ENCODE measurements around the gene DCC. TPM values are rescaled to one million over a fixed set of nuclear protein-coding genes. Genes with fewer than 3 reads are reported as not detected.

Gene DCC
- total RNA-seq, 3 donors from 2014 or later = under 0.01 to 1.6 (median 0.15) TPM

DNA sequence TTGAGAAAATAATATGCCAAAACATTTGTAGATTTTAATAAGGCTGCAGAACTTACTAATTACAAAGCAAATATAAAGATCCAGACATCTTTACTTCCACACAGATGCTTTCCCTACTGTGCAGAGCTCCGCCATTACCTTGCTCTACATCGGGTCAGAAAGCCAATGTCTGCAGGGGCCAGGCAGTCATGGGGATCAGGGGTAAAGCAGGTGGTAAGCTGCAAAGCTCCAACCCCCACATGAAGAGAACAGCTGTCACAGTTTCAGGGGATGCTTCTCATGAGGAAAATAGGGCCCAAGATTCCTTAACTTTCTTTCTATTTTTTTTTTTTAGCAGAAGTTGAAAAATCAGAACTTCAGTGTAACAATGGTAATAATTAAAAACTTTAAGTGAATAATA lies 102.7 kb downstream of the DCC start:
- Histone ChIP-seq H3K36me3 (no peaks in the 10 kb centered on the region), H3K27ac (no peak overlapping the region), H3K4me1 (no peaks in the 10 kb centered on the region), H3K9me3 (no peaks in the 10 kb centered on the region), H3K27me3 (no peaks in the 10 kb centered on the region), H3K4me3 (no peak overlapping the region)
- no peak for TF ChIP-seq POLR2A (IDR thresholded peaks at IDR 0.05)
- TF ChIP-seq, protein P1, sequence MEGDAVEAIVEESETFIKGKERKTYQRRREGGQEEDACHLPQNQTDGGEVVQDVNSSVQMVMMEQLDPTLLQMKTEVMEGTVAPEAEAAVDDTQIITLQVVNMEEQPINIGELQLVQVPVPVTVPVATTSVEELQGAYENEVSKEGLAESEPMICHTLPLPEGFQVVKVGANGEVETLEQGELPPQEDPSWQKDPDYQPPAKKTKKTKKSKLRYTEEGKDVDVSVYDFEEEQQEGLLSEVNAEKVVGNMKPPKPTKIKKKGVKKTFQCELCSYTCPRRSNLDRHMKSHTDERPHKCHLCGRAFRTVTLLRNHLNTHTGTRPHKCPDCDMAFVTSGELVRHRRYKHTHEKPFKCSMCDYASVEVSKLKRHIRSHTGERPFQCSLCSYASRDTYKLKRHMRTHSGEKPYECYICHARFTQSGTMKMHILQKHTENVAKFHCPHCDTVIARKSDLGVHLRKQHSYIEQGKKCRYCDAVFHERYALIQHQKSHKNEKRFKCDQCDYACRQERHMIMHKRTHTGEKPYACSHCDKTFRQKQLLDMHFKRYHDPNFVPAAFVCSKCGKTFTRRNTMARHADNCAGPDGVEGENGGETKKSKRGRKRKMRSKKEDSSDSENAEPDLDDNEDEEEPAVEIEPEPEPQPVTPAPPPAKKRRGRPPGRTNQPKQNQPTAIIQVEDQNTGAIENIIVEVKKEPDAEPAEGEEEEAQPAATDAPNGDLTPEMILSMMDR (IDR thresholded peaks at IDR 0.05) = no peak
- TF ChIP-seq POLR2AphosphoS5 (IDR thresholded peaks at IDR 0.05) = no peak
- intact Hi-C loops (cut with DNase I; ENCODE audit: low total_unique reads) = no loop called here
- no peak for DNase-seq (ENCODE audit: low spot score in 2 of 2)

DNA sequence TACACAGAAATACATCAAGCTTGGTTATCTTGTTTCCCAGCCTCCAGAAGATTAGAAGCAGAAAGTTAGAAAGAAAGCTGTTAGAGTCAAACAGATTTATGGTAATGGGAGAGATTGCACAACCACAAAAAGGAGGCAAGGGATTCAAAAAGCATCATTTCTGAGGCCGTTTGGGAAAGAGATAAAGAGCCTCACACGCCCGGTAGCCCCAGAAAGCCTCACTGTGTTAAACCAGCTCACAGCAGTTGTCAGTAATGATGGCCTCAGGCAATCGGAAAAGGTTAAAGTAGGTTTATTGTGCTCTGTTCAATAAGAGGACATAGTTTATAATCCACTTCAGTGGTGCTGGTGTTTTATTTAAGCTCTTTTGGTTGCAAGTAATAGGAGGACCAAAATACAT lies 111.3 kb downstream of the DCC start:
- DNase-seq (ENCODE audit: low spot score in 2 of 2) = no peak

DNA sequence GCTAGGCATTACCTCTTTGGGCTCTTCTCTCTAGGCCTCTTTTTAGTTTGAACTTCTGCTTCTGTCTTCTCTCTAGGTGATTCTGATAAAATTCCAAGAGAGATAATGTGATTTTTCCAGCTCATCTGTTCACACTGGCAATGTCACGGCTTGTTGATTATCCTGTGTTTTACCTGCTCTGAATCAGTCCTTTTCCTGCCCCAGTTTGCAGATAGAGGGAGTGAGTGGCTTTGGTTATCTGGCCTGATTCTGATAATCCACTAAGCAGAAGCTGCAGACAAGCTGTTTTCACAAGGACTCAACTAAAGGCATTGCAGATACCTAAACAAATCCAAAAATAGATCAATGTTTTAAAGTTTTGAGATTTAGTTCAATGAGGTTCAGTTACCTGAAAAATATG lies 111.9 kb downstream of the DCC start:
- intact Hi-C loops (cut with DNase I; ENCODE audit: low total_unique reads) = loop anchor here (10.0 kb wide), 1 partner anchor 1413 kb away; no protein-coding TSS in a partner anchor
- no peak overlapping the region for H3K27ac ChIP-seq
- no peaks in the 10 kb centered on the region for H3K27me3 ChIP-seq
- no peaks in the 10 kb centered on the region for H3K4me1 ChIP-seq
- no peak for DNase-seq (ENCODE audit: low spot score in 2 of 2)
- H3K36me3 ChIP-seq = no peaks in the 10 kb centered on the region
- TF ChIP-seq POLR2A (IDR thresholded peaks at IDR 0.05) (no peak), POLR2AphosphoS5 (IDR thresholded peaks at IDR 0.05) (no peak)
- TF ChIP-seq, protein P1 (IDR thresholded peaks at IDR 0.05) = no peak
- H3K9me3 ChIP-seq = no peaks in the 10 kb centered on the region
- no peak overlapping the region for H3K4me3 ChIP-seq

More for the DNA sequence above, 111.3 kb downstream of the DCC start:
- no peak overlapping the region for H3K27ac ChIP-seq
- intact Hi-C loops (cut with DNase I; ENCODE audit: low total_unique reads) = loop anchor here (10.0 kb wide), 1 partner anchor 1414 kb away; no protein-coding TSS in a partner anchor
- H3K9me3 ChIP-seq = no peaks in the 10 kb centered on the region
- H3K27me3 ChIP-seq = no peaks in the 10 kb centered on the region
- no peaks in the 10 kb centered on the region for H3K36me3 ChIP-seq
- H3K4me3 ChIP-seq = no peak overlapping the region
- TF ChIP-seq POLR2AphosphoS5 (IDR thresholded peaks at IDR 0.05) (no peak), POLR2A (IDR thresholded peaks at IDR 0.05) (no peak)
- TF ChIP-seq, protein P1 (IDR thresholded peaks at IDR 0.05) = no peak
- H3K4me1 ChIP-seq = no peaks in the 10 kb centered on the region

DNA sequence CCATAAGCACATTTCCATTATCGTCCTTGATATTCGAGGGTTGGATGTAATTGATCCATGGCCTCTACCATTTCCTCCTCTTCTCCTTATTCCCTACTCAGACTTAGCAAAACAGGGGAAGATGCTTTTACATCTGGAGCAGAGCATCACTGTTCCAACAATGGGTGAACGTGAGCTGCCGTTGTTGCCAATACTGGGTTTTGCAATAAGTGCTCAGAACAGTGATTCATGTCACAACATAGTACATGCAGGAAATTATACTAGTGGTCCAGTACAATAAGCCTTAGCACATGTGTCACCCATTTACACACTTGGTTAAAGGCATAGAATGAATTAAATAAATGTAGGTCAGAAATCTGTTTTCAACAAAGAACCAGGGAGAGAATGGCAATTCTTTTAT lies 112.4 kb downstream of the DCC start:
- Histone ChIP-seq H3K4me3 (no peak overlapping the region), H3K9me3 (no peaks in the 10 kb centered on the region), H3K4me1 (no peaks in the 10 kb centered on the region), H3K27ac (no peak overlapping the region), H3K36me3 (no peaks in the 10 kb centered on the region), H3K27me3 (no peaks in the 10 kb centered on the region)
- intact Hi-C loops (cut with DNase I; ENCODE audit: low total_unique reads) = loop anchor here (10.0 kb wide), 1 partner anchor 1412 kb away; no protein-coding TSS in a partner anchor
- DNase-seq (ENCODE audit: low spot score in 2 of 2) = no peak
- no peak for TF ChIP-seq POLR2AphosphoS5 (IDR thresholded peaks at IDR 0.05)
- no peak for TF ChIP-seq POLR2A (IDR thresholded peaks at IDR 0.05)
- TF ChIP-seq, protein P1 (IDR thresholded peaks at IDR 0.05) = no peak

DNA sequence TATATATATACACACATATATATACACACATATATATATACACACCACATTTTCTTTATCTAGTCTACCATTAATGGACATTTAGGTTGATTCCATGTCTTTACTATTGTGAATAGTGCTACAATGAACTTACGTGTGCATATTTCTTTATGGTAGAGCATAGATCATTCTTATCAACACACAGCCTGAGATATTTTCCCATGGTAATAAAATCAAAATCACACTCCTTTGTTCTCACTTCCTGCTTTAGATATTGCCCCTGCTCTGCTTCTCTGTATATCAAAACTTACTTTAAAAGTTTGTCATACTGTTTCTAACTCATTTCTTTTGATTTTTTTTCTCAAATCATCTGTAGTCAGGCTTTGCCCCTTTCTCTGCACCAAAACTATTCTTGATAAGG lies 119.9 kb downstream of the DCC start:
- Histone ChIP-seq H3K36me3 (no peaks in the 10 kb centered on the region), H3K9me3 (no peaks in the 10 kb centered on the region), H3K27ac (no peak overlapping the region), H3K27me3 (no peaks in the 10 kb centered on the region), H3K4me1 (no peaks in the 10 kb centered on the region), H3K4me3 (no peak overlapping the region)
- TF ChIP-seq POLR2A (IDR thresholded peaks at IDR 0.05) = no peak
- TF ChIP-seq, protein P1 (IDR thresholded peaks at IDR 0.05) = no peak
- no peak for TF ChIP-seq POLR2AphosphoS5 (IDR thresholded peaks at IDR 0.05)
- intact Hi-C loops (cut with DNase I; ENCODE audit: low total_unique reads) = loop anchor here (10.0 kb wide), 1 partner anchor 1405 kb away; no protein-coding TSS in a partner anchor
- DNase-seq (ENCODE audit: low spot score in 2 of 2) = no peak
